HS-27A (cell line): ENCODE data around the gene SYT13.

Experiments used
- DNase-seq: peaks from one replicate; pipeline ENCODE4 v3.0.0-alpha.2; 2012; ENCODE audit warnings: low read depth, missing footprints

SYT13 gene

GRCh38 chr11:45305874-45306623, 19.9 kb upstream of the SYT13 start:
- DNase-seq = no peak

GRCh38 chr11:45304992-45305335, 18.8 kb upstream of the SYT13 start:
- DNase-seq = no peak

DNA sequence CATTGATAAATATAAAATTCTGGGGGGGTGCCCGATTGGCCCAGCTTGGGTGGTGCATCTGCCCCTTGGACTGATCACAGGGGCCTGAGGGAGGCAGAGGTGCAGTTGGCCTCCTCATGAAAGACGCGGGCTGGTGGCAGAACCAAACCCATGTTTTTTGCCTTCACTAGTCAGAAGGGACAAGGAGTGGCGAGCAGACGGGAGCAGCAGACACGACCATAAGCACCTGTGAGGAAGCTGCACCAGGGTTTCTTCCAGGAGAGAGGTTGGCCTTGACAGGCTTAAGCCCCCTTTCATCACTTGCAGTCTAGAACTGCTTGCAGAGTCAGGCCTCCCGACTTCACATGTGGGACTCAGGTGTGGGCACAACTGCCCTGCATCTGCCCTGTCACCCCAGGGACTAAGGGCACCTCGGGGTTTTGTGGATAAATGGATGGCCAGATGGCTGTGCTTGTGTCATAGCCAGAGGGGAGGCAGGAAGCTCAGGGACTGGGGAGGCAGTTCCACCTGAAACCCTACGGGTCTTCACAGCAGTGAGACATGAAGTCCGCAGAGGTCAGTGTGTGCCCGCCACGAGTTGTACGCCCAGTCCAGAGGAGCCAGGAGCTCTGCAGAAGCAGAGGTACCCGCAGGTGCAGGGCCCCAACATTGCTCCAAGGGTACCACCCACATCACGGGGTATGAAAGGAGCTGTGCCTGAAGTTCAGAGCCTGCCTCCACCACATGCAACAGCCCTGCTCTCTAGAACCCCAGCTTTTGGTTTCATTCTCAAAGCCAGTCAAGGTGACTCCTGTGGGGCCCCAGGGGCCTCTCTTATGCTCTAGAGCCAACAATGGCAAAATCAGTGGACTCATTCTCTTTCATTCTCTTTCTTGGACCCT, 18.2 kb upstream of the SYT13 start:
- no peak for DNase-seq

DNA sequence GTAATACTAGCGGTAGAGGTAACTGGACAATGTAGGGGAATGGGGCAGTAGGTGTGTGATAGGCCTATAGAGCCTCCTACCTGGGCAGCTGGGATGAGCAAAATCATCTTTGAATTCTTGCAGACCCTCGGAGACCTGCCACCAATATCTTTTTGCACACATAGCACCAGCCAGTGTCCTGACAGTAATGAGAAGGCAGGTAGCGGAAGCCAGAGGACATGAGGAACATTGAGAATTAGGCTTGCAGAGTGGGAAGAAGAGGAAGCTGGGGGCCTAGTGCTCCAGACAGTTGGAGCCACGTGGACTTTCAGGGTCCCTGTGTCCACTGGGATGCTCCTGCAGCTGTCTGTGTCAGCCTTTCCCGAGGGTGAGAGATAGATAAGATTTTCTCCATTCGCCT, 17.2 kb upstream of the SYT13 start:
- no peak for DNase-seq

DNA sequence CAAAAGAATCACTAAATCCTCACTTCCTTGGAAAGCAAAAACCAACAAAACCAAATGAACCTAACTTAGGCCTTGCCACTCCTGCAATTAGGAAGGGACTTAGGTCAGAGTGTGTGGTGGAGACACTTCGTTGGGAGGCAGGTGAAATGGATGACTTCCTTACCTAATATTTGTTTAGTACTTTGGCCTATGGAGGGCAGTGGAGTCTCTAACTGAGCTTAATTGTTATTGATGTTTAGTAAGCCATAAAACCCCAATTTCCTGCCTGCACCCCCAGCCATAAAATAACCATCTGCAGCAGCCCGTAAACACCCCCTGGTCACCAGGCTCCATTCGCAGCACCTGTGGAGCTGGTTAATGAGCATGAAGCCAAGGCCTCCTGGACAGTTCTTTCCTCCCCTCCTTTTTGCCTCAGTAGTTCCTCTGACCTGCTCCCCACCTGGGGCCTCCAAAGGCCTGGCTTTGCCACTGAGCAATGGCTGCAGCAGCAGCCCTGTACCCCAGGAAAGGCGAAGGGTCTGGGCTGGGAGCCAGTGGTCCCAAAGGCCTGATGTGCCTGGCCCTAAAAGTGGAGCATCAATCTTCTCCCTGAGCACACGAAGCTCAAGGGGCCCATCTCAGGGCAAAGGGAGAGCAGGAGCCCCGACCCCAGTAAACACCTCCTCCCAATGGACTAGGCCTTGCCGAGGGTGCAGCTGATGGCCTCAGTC, 15.6 kb upstream of the SYT13 start:
- DNase-seq = no peak

DNA sequence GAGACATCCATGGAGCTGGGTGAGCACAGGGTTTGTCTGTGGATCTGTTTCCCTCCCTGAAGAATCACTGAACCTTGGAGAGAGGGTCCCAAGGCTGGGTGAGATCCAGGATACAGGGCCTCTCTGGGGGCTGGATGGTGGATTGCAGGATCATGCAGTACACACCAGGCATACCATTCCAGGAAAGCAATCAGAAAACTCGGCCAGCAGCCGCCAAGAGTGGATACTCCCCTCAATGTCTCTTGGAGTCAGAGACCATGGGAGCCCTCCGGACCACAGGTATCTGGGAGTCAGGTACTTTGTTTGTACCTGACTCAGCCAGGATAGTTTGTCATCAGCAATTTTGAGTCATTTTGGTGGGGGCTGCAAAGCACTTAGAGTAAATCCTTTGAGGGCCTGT, 14.6 kb upstream of the SYT13 start:
- DNase-seq = no peak

- no peak for DNase-seq
Observed at GRCh38 chr11:45298718-45299117, 12.6 kb upstream of the SYT13 start.

- no peak for DNase-seq
Observed at GRCh38 chr11:45296075-45296474, 9.9 kb upstream of the SYT13 start.

DNA sequence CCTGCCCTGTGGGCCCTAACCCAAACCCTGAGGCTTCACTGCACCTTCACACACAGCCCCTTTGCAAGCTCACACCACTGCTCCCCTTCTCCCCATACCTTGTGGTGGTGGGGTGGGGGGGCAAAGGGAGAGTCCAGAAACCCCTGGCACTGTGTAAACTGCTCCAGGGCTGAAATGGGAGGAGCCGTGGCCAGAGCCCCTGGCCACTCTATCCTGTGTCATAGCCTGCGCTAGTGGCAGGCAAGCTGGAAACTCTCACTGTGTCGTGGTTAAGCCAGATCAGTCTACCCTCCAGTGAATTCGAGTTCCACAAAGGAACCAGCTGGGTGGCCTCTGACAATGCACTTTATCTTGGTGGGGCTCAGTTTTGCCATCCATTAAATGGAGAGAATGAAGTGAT, 8.4 kb upstream of the SYT13 start:
- no peak for DNase-seq

DNA sequence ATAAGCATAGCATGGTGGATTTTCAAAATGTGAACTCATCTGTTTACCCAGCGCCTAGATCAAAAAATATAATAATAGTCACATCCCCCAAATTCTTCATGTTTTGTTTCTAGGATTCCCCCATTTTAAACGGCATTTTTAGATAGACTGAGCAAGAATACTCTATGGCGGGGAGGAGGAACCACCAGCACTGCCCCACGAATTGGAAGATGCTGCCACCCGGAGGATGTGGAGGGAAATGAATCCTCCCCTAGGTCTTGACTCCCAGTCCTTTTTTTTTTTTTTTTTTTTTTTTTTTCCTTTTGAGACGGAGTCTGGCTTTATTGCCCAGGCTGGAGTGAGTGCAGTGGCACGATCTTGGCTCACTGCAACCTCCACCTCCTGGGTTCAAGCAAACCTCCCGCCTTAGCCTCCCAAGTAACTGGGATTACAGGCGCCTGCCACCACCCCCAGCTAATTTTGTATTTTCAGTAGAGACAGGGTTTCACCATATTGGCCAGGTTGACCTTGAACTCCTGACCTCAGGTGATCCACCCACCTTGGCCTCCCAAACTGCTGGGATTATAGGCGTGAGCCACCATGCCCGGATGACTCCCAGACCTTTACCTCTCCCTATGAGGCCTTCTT, 7.5 kb upstream of the SYT13 start:
- peak; percentile 49 for DNase-seq

GRCh38 chr11:45290586-45290985, 4.4 kb upstream of the SYT13 start:
- DNase-seq = no peak

GRCh38 chr11:45289369-45289768, 3.2 kb upstream of the SYT13 start:
- no peak for DNase-seq

DNA sequence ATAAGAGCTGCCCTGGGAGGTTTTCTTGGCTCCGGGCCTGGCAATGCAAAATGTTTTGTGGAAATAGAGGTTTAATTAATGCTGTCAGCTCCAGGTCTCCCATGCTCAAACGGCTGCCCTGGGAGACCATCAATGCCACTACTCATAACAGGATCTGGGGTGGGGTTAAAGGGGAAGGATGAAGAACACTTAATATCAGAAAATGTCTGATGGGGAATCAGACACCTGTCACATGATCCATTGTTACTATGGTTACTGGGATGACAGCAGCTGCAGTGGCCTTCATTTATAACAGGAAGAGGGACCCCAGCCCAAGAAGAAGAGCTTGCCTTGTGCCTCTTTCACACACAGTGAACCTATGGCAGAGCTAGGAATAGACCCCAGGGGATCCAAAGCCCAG, 2.2 kb upstream of the SYT13 start:
- DNase-seq = no peak

DNA sequence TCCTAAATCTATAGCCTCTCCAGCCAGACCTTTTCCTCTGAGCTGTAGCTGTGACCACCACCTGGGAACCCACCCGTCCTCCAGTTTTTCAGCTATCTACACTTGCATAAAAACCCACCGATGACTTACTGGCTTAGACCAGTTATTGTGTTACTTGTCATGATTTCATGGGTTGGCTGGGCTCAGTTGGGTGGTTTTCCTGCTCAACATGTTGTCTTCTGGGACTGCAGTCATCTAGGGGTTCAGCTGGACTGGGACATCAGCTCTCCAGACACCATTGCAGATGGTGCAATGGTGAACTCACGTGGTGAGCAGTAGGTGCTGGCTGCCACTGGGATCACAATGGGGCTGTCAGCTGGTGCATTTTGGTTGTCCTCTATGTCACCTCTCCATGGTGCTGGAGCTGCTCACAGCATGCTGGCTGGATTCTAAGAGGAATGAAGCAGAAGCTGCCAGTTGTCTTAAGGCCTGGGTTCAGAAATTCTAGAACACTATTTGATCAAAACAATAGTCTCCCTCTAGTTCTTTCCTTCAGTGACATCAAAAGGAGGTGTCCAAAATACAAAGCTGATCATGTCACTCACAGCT, 1.3 kb upstream of the SYT13 start:
- no peak for DNase-seq

DNA sequence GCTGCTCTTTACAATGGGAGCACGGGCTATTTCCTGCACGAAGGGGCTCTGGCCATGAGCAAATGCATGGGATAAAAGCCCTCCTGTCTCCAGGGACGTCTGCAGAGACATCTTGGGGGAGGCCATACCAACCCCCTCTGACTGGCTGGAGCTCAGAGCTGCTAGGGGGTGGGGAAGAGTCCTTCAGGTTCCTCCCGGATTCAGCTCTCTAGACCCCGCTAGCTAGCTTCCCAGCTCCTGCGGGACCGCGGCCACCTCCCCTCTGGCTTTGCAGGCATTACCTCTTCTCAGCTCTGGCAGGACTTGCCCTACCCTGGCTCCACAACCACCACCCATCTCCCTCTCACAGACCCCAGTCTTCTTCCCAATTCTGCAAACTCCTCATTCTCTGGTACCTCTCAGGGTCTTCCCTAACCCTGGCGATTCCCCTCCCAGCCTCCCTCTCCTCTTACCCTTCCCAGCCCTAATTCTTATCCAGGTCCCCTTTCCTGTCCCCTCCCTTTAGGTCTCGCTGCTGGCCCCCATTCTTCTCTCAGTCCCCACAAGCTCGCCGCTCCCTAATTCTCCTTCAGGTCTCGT, 802 bp downstream of the SYT13 start:
- DNase-seq = no peak

GRCh38 chr11:45282081-45282480, 4.1 kb downstream of the SYT13 start:
- DNase-seq = no peak

GRCh38 chr11:45280449-45280848, 5.7 kb downstream of the SYT13 start:
- DNase-seq = no peak

GRCh38 chr11:45279645-45280044, 6.5 kb downstream of the SYT13 start:
- DNase-seq = no peak

GRCh38 chr11:45278714-45279113, 7.4 kb downstream of the SYT13 start:
- DNase-seq = no peak

DNA sequence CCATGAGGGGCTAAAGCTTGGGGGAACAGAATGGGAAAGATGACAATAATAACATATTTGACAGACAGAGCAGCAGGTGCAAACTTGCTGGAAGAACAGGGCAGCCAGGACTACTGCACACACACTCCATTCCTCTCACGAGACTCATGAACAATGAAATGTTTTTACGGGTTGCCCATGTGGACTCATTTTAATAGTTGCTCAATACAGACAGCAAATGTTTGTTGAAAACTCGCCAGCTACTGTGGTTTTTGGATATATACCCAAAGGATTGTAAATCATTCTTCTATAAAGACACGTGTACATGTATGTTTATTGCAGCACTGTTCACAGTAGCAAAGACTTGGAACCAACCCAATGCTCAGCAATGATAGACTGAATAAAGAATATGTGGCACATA, 10.3 kb downstream of the SYT13 start:
- no peak for DNase-seq

DNA sequence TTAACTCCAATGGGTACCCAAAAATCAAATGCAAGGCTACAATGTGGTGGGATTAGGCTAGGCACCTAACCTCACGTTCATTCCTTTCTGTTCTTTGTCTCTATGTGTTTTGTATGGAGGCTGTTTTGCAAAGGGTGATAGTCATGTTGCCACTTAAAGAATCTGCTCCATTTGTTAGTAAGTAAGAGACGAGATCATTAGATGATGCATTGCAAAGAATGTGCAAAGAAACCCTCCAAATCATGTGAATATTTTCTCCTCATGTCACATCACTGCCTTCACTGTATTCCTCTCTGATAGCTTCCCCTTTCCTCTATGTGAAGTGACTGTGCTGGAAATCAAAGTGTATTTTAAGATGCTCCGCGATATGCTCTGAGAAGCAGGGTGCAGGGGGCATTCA, 11.9 kb downstream of the SYT13 start:
- DNase-seq = no peak

GRCh38 chr11:45273509-45273908, 12.6 kb downstream of the SYT13 start:
- no peak for DNase-seq
